ENCODE results near the gene TOM1. TPM values are rescaled to one million over a fixed set of nuclear protein-coding genes. Genes with fewer than 3 reads are reported as not detected.

TOM1 gene
- total and polyA plus RNA-seq, 10 of the 15 experiments (the other 5 are each of a cell fraction or from before 2014, with no cell fraction given): 2.2 to 64.6 (median 40.3) TPM

DNA sequence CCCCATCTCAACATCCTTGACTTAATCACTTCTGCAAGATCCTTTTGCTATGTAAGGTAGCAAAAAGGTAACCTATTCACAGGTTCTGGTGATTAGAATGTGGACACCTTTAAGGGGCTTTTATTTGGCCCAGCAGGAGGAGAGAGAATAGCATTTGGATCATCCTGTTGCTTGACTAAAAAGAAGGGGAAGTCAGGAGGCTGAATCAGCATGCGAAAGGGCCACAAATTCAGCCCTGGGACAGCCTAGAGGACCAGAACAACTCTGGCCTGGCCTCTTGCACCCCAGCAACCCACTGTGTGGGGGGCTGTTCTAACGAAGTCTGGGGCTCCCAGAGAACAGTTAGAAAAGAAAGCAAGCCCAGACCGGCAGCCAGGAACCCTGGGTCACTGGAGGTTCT lies 78.0 kb downstream of the TOM1 start (continued):
- TF ChIP-seq SUZ12 (IDR thresholded peaks at IDR 0.05; ENCODE audit: unreplicated experiment) (no peak), NR2C2 (IDR thresholded peaks at IDR 0.05; ENCODE audit: borderline replicate concordance, control insufficient read depth, insufficient read length, low read depth) (no peak), IKZF2 (IDR thresholded peaks at IDR 0.05) (no peak), TCF12 (IDR thresholded peaks at IDR 0.05; ENCODE audit: low read depth, low read length) (no peak), PAX5 (IDR thresholded peaks at IDR 0.05; ENCODE audit: borderline replicate concordance, low read depth, low read length) (no peak), CHD4 (IDR thresholded peaks at IDR 0.05) (no peak), WRNIP1 (IDR thresholded peaks at IDR 0.05; ENCODE audit: borderline replicate concordance, low read depth, low read length) (no peak), TARDBP (IDR thresholded peaks at IDR 0.05; ENCODE audit: borderline replicate concordance) (no peak)
- TF ChIP-seq, protein P1, sequence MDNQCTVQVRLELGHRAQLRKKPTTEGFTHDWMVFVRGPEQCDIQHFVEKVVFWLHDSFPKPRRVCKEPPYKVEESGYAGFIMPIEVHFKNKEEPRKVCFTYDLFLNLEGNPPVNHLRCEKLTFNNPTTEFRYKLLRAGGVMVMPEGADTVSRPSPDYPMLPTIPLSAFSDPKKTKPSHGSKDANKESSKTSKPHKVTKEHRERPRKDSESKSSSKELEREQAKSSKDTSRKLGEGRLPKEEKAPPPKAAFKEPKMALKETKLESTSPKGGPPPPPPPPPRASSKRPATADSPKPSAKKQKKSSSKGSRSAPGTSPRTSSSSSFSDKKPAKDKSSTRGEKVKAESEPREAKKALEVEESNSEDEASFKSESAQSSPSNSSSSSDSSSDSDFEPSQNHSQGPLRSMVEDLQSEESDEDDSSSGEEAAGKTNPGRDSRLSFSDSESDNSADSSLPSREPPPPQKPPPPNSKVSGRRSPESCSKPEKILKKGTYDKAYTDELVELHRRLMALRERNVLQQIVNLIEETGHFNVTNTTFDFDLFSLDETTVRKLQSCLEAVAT (IDR thresholded peaks at IDR 0.05): no peak
- TF ChIP-seq, protein P2, sequence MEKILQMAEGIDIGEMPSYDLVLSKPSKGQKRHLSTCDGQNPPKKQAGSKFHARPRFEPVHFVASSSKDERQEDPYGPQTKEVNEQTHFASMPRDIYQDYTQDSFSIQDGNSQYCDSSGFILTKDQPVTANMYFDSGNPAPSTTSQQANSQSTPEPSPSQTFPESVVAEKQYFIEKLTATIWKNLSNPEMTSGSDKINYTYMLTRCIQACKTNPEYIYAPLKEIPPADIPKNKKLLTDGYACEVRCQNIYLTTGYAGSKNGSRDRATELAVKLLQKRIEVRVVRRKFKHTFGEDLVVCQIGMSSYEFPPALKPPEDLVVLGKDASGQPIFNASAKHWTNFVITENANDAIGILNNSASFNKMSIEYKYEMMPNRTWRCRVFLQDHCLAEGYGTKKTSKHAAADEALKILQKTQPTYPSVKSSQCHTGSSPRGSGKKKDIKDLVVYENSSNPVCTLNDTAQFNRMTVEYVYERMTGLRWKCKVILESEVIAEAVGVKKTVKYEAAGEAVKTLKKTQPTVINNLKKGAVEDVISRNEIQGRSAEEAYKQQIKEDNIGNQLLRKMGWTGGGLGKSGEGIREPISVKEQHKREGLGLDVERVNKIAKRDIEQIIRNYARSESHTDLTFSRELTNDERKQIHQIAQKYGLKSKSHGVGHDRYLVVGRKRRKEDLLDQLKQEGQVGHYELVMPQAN (conservative IDR thresholded peaks at IDR 0.05): no peak

All from GM12878 (cell line).